GM06990 (cell line): ENCODE results near the gene NCR3LG1.

Experiments
- DNase-seq: peaks from one replicate; pipeline ENCODE4 v3.0.0-alpha.2; 2011; ENCODE audit not compliant: insufficient read length; ENCODE audit errors: extremely low read depth
- H3K27me3 ChIP-seq: replicated peaks from 2 replicates; pipeline ENCODE4 v1.6.0; 2011; ENCODE audit warnings: low read length; ENCODE audit not compliant: control insufficient read depth, insufficient read depth
- H3K36me3 ChIP-seq: 2 replicates; pipeline ENCODE4 v1.5.1; 2011; ENCODE audit warnings: low read length; ENCODE audit not compliant: control insufficient read depth, insufficient read depth
- H3K4me3 ChIP-seq: replicated peaks from 2 replicates; pipeline ENCODE4 v1.5.1; 2011; ENCODE audit warnings: low read depth, mild to moderate bottlenecking, control low read depth, low read length
- TF ChIP-seq, protein P1 (sequence below): IDR thresholded peaks from 2 replicates; pipeline ENCODE4 v1.5.1; 2011; ENCODE audit warnings: low read length, control low read depth, mild to moderate bottlenecking, inconsistent platforms; ENCODE audit not compliant: insufficient read depth, poor library complexity, severe bottlenecking

Gene NCR3LG1

DNA sequence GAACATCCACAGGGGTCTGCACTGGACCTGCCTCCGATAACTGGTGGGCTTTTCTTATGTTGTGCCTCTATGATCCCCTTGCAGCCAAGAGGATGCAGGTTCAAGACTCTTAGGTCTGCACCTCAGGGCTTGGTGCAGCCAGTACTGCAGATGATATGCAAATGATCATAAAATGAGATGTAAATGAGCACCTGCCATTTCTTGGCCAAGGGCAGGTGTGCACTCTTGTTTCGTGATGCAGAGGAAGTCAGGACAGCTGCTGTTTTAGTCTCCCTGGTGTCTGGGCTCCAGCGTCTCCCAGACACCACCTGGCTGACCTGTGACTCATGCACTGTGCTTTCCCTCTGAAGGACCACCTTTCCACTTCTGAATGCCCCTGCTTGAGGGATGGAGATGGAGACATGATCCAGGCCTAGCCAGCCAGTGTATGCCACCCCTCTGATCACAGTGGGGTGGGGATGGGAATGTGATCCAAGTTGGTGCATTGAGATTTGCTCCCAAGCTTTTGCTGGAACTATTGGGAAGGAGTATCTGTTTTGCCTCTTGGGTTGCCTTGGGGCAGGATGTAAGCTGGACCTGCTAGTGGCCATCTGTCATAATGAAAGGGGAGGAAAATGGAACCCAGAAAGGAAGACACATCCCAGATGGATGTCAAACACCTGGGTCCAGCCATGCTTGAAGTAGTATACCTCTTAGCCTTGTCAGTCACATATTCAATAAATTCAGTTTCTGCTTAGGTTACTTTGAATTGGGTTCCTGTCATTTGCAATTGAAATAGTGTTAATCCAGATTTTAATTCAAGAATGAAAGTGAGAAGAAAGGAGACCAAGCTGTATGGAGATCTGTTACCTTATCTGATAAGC is 40.1 kb downstream of the NCR3LG1 start:
- H3K27me3 ChIP-seq = no peaks in the 10 kb centered on the region; the same call in 1 of the 2 replicates
- no peak overlapping the region for H3K4me3 ChIP-seq
- DNase-seq = no peak
- no peaks in the 10 kb centered on the region for H3K36me3 ChIP-seq
- TF ChIP-seq, protein P1, sequence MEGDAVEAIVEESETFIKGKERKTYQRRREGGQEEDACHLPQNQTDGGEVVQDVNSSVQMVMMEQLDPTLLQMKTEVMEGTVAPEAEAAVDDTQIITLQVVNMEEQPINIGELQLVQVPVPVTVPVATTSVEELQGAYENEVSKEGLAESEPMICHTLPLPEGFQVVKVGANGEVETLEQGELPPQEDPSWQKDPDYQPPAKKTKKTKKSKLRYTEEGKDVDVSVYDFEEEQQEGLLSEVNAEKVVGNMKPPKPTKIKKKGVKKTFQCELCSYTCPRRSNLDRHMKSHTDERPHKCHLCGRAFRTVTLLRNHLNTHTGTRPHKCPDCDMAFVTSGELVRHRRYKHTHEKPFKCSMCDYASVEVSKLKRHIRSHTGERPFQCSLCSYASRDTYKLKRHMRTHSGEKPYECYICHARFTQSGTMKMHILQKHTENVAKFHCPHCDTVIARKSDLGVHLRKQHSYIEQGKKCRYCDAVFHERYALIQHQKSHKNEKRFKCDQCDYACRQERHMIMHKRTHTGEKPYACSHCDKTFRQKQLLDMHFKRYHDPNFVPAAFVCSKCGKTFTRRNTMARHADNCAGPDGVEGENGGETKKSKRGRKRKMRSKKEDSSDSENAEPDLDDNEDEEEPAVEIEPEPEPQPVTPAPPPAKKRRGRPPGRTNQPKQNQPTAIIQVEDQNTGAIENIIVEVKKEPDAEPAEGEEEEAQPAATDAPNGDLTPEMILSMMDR = no peak

DNA sequence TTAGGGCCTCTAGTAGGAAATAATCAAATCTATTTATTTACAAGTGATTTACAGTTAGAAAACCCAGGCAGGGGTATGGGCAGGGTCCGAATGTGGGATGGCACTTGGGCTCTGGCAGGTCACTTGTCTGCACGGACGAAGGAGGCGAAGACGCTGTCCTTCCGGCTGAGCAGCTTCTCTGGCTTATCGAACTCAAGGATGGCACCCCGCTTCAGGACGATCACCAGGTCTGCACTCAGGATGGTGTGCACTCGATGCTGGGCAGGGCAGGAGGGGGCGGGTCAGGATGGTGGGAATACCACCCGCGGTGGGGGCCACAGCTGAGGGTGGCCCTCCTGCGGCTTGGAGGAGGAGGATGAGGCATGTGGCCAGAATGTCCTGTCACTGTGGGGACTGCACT is 41.3 kb downstream of the NCR3LG1 start:
- TF ChIP-seq, protein P1 = no peak
- no peaks in the 10 kb centered on the region; the same call in 1 of the 2 replicates for H3K27me3 ChIP-seq
- DNase-seq = no peak
- H3K4me3 ChIP-seq = no peak overlapping the region
- H3K36me3 ChIP-seq = no peaks in the 10 kb centered on the region

DNA sequence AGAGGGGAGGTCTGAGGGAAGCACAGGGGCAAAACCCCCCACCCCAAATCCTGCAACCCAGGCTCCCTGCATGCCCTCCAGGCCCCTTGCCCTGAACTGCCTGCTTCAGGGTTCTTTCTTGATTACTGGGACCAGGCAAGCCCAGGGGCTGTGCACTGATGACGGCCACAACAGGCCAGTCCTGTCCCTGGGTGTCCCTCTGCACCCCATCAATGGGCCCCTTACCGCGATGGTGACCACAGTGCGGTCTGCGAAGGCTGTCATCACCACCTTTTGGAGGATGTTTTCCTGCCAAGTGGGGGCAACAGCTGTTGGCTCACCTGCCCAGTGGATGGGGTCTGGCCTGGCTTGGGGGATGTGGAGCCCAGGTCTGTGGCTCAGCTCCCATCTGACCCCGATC is 41.9 kb downstream of the NCR3LG1 start:
- no peak for DNase-seq
- H3K36me3 ChIP-seq = no peaks in the 10 kb centered on the region
- no peaks in the 10 kb centered on the region; the same call in 1 of the 2 replicates for H3K27me3 ChIP-seq
- no peak overlapping the region for H3K4me3 ChIP-seq
- TF ChIP-seq, protein P1 = no peak

DNA sequence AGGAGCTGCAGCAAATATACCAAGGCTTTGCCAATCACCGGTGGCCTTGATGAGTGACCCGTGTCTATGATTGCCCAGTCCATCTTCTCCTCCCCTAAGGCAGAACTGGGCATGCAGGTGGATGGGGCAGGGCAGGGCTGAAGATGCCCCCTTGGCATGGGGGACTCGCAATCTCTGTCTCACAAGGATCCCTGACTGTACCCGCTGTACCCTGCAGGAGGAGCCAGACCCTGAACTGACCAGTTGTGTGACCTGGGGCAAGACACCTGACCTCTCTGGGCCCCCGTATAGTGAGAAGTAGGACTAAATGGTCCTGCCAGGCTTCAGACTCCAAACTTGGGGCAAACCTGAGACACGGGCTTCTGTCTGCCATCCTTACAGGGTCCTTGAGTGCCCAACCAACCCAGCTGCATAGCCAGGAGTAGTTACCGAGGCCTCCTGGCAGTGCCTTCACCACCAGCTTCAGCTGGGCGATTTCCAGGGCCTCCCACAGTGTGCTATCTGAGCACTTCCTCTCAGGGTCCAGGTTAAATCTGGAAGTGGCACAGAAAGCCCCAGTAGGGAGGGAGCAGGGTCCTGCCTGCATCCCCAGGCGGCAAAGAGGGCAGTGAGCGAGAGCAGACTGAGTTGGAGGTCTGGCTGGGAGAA is 43.3 kb downstream of the NCR3LG1 start:
- no peak for DNase-seq
- TF ChIP-seq, protein P1 = peak; percentile 2
- Histone ChIP-seq H3K27me3 (no peaks in the 10 kb centered on the region; the same call in 1 of the 2 replicates), H3K36me3 (no peaks in the 10 kb centered on the region), H3K4me3 (no peak overlapping the region)

DNA sequence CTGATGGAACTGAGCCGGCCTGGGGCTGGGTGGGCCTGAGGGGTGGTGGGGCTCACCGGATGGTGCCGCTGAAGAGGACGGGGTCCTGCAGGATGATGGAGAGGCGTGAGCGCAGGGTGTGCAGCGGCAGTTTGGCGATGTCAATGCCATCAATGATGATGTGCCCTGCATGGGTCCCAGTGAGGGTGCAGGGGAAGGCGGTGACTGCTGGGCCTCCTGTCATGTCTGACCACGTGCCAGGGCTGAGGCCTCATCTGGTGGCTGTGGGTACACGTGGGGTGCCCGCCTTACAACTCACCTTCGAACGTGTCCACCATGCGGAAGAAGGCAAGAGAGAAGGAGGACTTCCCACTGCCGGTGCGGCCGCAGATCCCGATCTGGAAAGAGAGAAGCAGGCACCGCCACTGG is 44.0 kb downstream of the NCR3LG1 start:
- Histone ChIP-seq H3K27me3 (no peaks in the 10 kb centered on the region), H3K4me3 (no peak overlapping the region), H3K36me3 (no peaks in the 10 kb centered on the region)
- TF ChIP-seq, protein P1 = no peak
- DNase-seq = no peak
